COR-L47 (cell line): ENCODE measurements around the gene CDYL2.

Source experiments
- DNase-seq: peaks from one replicate; lab custom pipeline; 2025; lab: John Stamatoyannopoulos, UW

Gene CDYL2

DNA sequence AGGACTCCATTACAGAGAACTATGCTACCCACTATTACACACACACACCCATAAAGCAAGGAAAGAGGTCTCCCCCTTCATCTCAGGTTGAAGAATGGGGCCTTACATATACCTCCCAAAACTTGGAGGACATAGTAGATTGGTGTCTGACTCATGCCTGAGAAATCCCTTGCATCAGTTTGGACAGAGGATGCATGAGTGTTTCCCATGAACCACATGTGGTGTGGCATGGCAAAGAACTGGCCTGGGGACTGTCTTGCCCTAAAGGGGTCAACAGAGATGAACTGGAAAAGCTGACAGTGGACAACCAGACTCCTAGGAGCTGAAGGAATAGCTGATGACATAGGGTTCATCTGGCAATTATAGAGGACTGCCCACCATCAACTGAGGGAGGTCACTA, 209.6 kb downstream of the CDYL2 start:
- DNase-seq, result no peak

DNA sequence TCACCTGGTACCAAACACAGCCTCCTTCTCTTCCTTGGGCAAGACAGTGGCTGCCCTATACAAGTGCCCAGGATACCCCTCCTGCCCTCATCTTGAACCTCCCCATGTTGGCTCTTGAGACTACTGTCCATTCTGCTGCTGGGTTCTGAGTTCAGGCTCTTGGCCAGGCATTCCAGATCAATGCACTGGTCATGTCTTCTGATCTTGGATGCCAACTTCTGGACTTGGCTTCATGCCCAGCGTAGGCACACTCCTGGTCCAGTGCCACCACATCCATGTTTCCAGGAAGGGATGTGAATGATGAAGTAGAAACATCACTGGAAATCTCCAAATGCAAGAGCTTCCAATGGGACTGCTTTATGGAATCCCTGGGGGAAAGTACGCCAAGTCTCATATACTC, 212.1 kb downstream of the CDYL2 start:
- no peak for DNase-seq

DNA sequence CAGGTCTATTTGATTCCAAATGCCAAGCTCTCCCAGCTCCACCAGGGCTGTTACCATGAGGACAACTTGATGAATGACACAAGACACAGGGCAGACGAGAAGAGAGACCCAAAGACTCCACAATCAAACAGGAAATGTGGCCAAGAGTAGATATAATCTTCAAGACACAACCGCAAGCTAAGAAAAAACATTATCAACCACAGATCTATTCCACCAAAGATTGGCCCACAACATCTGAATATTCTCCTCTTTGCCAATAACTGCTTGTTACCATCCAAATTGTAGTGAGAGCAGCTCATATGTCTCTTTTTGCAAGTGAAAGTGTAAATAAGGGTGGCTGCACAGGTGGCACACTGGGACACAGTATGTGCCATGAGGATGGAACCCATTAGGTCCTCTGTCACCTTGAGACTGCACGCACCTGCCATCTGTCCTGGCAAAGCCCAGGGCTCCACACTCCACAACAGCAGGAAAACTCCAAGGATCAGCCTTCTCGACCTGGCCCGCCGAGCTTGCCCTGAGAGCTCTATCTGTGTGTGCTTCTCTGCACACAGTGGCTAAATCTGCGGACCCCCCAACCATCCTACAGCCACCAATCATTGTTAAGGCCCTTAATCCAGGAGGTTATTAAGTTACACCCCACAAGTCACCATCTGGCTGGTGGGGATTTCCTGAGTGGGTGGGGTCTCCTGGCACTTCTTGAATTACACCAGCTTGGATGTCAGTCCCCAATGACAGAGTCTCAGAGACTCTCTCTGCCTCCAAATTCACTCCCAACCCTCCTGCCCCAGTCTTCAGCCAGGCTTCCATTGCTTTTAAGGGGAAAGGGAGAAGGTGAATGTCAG, 213.1 kb downstream of the CDYL2 start:
- no peak for DNase-seq

DNA sequence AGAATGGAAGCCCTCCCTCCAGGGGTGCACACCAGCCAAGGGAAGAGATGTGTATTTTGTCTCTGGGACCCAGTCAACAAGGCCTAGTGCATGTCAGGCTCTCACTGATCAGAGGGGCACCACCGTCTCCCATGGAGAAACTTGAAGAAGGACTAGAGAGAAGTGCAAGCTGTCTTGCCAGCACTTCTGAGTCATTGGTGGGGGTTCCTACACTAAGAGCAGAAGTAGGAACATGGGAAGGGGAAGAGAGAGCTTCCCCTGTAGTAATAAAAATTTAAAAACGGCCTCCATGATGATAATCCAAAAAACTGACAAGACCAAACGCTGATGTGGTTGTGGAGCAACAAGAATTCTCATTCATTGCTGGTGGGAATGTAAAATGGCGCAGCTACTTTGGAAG, 217.3 kb downstream of the CDYL2 start:
- DNase-seq, result no peak

DNA sequence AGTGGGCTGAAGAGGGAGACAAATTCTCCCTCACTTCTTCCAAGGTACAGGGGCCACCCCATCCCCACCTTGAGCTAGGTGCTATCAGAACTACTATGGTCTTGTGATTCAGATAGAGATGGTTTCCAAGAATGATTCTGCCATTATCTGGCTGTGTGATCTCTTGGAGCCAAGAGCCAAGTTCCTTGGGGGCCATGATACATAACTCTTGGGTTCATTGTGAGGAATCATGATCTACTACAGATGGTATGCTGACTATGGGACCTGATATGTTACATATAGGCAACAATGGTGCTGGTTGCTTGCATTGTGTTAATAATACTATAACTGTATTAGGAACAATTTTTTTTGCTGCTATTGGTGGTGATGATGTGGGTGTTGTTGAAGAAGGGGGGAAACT, 217.9 kb downstream of the CDYL2 start:
- no peak for DNase-seq

DNA sequence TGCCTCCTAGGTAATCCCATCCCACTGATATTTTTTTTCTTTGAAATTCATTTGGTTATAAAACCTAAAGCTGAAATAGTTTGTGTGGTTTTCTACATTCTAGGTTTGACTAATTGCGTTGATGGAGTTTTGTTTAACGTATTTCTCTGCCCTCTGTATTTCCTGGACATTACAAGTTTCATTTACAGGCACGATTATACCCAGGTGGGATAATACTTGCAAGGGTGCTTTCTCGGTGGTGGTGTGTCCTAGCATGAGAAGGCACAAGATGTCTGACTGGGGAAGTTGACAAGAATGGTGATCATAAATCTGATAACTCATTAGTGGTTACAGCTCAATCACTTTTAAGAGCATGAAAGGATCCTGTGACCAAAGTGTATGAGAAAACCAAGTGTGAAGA, 218.6 kb downstream of the CDYL2 start:
- no peak for DNase-seq

DNA sequence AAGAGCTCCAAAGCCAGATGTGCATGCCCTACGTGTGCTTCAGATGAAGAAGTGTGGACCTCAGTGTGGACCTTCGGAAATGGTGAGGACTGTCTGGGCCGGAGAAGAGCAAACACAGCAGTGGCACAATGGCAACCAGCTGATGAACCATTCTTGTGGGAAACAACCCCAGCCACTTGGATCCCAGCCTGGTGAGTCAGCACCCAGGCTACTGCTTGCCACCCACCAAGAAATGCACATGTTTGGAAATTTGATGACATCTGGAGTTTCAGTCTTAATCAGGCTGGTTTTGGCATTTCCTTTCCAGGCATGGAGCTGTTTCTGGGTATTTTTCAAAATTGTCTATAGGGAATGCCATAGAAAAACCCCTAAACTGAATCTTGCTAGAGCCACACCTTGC, 220.9 kb downstream of the CDYL2 start:
- no peak for DNase-seq

DNA sequence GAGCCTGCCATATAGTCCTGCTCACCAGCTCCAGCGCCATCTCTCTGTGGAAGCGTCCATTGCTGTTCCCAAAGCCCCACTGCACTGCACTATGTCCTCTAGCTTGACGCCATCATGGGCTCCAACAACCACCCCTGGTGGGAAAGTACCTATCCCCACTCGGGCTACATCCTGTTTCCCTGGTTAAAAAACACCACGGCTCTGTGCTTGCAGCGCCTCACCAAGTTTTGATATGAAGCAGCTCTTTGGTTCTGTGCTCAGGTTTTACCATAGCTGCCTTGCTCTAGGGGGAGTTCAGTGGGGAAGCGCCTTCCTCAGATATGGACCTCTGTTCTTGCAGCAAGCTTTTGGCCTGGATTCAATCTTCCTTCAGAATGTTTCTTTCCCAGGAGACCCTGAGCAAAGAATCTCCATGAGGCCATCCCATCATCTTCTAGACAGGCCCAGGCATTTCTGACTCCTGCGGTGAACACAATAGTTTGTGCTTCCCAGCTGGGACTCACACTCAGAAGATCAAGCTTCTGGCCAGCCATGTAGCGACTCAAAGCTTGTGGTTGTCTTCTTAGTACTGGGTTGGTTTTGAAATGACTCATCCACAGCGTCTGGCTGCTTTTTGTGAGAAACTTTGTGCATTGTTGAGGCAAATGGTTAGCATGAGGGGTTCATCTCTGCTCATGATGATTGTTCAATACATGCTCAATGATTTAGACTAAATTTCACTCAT, 224.1 kb downstream of the CDYL2 start:
- no peak for DNase-seq

DNA sequence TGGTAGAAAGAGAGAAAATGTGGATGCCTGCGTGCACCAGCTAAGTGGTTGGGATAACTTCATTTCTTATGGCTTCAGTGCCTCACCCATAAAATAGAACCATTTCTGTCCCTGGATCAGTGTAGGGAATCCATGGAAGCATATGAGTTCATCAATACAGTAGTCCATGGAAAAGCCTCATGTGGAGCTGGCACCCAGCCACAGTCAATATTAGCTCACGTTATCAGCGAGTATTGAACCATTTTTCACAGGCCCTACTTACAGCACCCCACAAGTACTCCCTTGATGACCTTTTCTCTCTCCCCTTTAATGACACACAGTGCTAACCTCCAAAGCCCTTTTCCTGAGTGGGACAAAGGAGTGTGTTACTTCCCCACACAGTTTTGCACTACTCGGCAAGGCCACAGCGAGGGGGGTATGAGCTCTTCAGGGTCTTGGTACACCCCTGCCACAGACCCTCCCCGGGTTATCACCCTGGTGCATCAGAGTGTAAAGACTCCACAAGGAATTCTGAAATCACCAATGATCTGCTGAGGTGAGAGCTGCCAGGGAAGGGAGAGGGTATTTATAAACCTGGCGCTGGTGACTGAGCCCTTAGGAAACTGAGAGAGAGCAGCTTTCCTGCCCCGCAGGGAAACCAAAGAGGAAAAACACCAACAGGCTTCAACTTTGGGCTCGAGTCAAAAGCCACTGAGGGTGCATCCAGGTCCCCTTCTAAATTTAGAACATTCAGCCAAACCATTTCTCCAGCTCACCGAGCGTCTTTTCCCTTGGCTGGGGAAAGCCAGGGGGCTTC, 226.7 kb downstream of the CDYL2 start:
- DNase-seq, result no peak

DNA sequence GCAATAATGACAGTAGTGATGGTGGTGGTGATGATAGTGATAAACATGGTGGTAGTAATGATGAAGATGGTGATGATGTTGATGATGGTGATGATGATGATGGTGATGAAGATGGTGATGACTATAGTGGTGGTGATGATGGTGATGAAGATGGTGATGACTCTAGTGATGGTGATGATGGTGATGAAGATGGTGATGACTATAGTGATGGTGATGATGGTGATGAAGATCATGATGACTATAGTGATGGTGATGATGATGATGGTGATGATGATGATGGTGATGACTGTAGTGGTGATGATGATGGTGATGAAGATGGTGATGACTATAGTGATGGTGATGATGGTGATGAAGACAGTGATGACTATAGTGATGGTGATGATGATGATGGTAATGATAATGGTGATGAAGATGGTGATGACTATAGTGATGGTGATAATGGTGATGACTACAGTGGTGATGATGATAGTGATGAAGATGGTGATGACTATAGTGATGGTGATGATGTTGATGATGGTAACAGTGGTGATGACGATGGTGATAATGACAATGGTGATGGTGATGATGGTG, 228.0 kb downstream of the CDYL2 start:
- no peak for DNase-seq

DNA sequence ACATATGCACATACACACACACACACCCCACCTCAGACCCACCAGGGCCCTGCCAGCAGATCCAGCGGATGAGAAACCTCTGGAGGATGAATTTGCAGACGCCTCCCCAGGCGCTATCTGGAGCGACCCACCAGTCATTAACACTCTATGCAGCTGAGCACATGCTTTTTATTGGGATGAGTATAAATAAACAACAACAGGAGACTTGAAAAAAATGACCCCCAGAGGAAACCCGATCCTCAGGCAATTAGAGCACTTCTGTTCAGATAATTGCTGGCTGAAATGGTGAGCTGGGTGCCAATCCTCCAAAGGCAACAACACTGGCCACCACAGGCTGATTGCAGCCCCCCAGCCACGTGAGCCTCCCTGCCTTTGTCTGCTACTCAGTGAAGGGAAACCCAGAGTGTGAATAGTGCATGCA, 230.7 kb downstream of the CDYL2 start:
- DNase-seq, result no peak

DNA sequence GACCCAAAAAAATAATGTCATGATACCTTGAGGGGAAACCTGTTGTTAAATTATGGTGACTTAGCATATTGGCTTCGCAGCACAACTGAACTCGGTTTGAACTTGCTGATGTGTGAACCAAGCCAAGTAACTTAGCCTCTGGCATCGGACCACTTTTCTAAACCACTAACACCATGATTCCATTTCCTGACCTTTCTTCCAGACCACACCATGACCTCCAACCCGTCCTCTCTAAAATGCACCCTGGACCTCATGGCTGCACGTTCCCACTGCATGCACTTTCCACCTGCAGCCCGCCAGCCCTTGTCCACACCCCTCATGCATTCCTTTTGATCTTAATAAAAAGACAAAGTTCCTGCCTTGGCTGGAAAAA, 234.3 kb downstream of the CDYL2 start:
- DNase-seq, result no peak

DNA sequence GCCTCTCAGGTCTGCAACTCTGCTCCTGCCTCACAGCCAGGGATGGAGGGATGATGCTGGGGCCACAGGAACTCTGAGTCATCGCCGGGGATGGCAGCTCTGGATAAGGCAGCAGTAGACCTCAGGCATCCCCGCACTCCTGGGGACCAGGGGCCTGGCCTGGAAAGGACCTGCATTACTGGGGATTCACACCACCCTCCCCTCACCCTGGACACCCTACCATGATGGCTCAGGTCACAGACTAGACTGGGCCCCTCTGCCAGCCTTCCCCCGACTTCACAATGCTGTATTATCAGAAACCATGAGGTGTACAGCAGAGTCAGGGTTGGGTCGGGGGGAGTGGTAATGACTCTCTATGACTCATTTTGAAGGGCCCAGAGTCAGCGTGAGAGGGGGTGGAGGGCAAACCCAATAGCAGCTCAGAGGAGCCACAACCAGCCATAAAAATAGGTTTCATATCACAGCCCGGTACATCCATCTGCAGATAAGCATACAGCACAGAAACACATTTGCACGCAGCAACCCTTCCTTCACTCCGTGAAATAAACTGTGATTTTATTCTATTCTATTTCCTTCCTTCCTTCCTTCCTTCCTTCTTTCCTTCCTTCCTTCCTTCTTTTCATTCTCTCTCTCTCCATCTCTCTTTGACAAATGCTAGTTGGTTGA, 234.8 kb downstream of the CDYL2 start:
- no peak for DNase-seq

DNA sequence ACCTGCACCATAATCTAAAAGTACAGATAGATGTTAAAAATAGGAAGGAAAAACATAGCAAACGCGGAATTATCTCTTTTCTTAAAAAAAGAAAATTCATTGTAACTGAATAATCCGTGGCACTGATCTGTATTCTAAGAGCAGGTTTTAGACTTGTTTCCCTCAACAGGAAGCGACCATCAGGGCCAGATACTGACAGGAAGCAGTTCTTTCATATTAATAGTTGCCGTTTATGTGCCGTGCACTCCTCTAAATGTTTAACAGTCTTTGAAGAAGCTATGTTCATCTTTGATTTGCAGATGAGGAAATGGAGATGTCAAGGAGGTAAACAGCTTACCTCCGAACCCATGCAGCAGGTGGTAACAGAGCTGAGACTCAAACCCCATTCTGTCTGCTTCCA, 240.0 kb downstream of the CDYL2 start:
- DNase-seq, result no peak

DNA sequence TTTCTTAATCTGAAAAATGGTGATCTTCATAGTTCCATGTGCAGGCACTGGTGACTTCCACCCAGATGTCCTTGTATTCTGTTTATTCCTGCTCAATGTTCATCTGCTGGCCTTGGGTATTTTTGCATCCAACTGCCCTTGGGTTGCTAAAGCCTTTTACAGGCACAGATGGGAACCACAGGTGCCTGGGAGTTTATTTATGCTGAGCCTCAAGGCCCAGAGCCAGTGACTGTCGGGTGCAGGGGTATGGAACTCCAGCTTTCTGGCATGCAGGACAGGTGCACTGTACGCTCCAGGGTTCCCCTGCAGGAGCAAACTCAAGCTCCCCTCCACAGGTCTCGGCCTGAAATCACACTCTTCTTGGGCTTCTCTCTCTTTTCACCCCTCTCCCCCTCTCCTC, 241.3 kb downstream of the CDYL2 start:
- DNase-seq, result no peak

DNA sequence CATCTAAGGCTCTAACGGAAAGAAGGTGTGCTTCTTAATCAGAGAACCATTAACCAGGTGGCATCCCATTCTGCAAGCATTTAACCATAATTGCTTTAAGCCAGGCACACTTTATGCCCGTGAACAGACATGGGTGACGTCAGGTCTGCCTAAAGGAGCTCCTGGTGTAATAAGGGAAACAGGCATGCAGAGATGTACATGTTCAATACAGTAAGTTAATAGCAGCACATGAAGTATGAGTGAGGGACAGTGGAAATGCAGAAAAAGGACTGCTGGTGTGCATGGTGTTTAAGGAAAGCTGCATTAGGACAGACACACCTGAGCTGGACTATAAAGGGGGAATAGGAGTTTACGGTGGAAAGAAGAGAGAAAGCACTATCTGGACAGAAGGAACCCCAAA, 245.0 kb downstream of the CDYL2 start:
- DNase-seq, result no peak

DNA sequence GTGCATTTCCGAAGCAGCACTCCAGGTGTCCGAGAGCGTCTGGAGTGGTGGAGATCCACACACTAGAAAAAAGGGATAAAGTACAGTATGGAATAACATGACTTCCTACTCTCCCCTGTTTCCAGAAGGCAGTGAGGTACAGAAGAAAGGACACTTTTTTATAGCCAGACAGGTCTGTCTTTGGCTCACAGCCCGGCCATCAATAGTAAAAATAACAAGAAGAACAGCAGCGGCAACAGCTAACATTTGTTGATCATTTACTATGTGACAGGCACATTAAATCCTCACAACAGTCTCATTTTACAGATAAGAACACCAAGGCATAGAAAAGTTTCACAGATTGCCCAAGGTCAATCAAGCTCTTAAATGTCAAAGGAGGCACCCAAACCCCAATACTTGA, 247.4 kb downstream of the CDYL2 start:
- no peak for DNase-seq

DNA sequence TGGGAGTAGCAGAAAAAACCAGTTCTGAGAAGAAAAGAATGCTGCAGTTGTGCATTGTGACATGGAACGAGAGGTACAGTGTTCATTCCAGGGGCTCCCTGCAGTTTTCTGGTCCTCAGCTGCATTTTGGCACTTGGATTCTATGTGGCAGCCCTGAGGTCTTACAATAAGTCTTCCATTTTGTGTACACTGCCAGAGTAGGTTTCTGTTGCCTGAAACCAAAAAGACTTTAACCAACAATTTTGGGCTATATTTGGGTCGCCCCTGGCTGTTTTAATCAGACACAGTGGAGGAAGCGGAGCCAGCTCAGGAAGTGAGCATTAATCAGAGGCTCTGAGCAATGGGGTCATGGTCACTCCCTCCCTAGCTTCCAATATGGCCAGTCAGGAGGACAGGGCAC, 247.9 kb downstream of the CDYL2 start:
- no peak for DNase-seq

DNA sequence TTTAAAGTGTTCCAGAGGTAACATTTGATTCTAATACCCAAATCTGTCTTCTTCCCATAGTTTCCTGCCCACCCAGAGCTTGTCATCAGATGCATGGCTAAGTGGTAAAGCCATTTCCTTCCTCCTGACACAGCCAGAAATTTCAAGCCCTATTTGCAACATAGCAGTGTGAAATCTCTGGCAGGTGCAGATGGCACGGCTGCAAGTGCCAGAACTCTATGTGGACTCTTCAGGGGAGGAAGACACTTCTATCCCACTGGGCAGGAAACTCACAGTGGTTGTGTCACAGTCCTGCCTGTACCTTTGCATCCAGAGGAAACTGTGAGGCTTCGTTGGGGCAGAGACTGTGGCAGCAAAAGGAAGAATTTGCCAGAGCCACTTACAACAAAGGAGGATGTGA, 250.4 kb downstream of the CDYL2 start:
- no peak for DNase-seq

DNA sequence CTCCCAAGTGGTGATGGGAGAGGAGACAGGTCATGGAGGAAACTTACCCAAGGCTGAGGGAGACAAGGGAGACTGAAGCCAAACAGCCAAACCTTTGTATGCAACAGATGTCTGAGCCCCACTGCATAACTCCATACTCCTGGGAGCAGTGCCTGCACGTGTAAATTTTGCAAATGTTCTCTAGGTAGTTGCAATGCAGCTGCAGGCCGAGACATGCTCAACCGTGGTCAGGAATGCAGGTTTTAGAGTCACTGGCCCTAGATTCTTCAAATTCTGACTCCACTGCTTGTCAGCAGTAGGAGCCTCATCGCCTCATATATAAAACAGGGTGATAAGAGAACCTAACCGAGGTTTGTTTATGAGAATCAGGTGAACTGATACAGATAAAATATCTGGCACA, 252.1 kb downstream of the CDYL2 start:
- DNase-seq, result no peak
